CD4-positive, alpha-beta T cell treated with Interleukin-12 subunit alpha and Interleukin-12 subunit beta, for 1 hour (primary cell): ENCODE results near the gene SPATS2.
"Not testable (repeated sequence)": the region's sequence is repeated elsewhere in the genome, so short reads cannot be mapped to it uniquely, and the experiment has no call there.

Experiments
- DNase-seq: peaks from one replicate; pipeline ENCODE4 v3.0.0-alpha.2; 2020

Gene SPATS2

DNA sequence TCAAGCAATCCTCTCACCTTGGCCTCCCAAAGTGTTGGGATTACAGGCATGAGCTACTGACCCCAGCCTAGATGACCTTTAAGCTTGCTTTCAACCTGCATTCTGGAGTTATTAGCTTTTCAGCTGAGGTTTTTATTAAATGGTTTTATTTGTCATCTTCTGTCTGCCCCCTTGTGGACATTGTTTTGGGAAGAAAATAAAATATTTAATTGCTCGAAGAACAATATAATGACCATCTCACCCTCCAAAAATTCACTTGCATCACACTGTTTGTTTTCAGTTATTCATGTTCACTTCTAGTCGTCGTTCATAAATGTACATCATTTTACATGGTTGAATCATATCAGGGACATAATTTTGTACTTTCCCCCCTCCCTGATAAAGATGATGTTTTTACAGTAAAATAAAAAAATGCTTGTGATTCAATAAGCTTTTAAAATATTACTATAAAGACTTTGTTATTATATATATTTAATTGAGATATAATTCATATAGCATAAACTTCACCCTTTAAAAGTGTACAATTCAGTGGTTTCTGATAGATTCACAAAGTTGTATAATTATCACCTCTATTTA lies 10.1 kb upstream of the SPATS2 start:
- DNase-seq: peak; percentile 40

DNA sequence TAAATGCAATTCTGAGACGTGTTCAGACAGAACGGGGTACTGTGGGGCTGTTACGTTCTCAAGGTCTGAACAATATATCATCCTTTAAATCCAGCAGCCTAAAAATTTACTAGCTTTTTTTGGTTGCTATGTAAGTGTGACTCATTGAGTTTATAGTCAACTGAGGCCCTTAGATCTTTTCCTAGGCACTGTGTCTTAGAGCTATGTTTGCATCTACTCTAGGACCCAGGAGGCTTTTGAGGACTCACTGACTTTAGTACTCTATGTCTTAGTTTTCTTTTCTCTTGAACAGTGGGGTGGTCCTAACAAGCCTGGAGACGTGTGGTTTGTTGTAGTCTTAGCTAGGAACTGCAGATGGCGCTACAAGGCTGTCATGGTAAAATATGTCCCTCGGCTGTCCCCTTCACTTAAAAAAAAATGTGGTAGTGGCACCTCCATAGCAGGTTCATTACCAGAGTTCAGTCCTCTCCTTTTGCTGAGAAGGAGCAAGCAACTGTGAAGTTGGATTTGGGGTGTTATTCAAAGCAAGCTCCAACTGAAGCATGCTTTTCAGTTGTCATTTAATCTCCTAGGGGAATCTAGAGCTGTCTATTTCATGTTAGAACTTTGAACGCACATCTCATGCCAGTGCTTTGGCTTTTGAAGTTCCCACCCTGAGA lies 8.7 kb upstream of the SPATS2 start:
- peak; percentile 76 for DNase-seq

DNA sequence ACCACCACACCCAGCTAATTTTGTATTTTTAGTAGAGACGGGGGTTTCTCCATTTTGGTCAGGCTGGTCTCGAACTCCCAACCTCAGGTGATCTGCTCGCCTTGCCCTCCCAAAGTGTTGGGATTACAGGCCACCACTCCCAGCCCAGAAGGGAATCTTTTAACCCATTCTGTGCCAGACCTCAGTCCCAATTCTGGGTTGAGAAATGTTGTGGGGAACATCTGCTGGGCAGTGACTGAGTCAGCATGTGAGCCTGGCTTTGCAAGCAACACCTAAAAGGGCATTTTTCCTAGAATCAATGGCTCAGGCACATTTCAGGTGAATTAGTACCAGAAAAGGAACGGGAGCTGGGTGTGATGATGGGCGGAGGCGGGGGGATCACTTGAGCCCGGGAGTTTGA lies 7.6 kb upstream of the SPATS2 start:
- no peak for DNase-seq

DNA sequence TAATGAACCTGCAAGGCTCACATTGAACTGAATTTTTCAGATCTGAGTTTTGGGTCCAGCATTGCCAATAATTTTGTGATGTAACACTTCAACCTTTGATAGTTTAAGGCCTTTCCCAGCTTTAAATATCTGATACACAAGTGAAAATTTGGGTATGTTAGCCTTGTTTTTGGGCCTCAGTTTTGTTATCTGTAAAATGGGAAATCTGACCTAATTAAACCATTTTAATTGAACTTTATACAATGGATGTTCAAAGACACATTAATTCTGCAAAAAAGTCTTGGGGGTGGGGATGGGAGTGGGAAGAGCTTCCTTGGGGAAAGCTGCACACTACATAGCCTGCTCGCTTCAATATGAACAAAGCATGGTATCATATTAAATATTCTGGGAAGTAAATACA lies 5.2 kb upstream of the SPATS2 start:
- no peak for DNase-seq

DNA sequence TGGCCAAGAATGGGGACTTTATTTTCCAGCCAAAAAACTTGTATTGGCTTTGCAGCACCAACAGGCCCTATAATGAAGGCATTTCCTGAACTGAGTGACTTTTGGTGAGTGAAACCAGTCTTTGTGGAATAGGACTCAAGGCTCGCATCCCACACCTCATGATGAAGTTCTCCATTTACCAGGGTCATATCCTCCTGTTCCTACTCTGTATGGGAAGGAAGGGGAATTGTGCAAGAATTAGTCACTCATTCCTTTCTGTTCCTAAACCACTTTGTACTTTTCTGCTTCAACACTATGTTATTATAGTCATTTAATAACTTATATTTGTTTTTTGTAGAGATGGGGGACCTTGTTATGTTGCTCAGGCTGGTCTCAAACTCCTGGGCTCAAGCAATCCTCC lies 2.3 kb upstream of the SPATS2 start:
- no peak for DNase-seq

DNA sequence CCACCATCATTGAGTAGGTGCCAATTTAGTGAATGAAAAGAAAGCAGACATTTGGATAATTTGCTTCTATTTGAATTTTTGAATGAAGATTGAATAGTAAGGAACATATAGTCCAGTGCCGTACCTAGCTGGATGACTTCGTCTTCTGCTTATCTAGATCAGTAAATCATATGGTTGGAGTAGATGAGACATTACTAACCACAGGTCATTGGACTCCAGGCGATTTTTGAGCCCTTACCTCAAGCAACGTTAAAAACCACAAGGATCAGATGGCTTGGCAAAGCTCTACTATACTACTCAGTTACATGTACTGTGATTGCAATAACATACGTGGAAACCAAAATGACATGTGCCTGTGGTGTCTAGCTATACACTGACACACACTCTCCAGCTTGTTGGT lies 1.7 kb upstream of the SPATS2 start:
- no peak for DNase-seq

DNA sequence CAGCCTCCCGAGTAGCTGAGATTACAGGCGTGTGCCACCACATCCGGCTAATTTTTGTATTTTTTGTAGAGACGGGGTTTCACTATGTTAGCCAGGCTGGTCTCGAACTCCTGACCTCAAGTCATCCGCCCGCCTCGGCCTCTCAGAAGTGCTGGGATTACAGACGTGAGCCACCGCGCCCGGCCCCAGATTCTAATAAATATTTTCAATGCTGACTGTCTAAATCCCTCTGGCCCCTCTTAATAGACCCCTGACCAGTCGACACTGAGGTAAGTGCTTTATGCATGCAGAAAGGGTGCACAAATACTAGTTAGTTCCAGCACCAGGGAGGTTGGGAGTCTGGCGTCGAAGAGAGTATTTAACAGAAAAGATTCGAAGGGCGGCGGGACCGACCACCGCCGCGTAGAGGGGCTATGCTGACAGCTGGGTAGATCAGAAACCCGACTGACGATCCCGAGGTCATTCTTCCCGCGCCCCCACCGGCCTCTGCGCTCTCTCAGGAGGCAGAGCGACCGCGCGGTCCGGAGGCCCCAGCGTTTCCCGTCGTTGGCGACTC lies 1.1 kb upstream of the SPATS2 start:
- DNase-seq: no peak

DNA sequence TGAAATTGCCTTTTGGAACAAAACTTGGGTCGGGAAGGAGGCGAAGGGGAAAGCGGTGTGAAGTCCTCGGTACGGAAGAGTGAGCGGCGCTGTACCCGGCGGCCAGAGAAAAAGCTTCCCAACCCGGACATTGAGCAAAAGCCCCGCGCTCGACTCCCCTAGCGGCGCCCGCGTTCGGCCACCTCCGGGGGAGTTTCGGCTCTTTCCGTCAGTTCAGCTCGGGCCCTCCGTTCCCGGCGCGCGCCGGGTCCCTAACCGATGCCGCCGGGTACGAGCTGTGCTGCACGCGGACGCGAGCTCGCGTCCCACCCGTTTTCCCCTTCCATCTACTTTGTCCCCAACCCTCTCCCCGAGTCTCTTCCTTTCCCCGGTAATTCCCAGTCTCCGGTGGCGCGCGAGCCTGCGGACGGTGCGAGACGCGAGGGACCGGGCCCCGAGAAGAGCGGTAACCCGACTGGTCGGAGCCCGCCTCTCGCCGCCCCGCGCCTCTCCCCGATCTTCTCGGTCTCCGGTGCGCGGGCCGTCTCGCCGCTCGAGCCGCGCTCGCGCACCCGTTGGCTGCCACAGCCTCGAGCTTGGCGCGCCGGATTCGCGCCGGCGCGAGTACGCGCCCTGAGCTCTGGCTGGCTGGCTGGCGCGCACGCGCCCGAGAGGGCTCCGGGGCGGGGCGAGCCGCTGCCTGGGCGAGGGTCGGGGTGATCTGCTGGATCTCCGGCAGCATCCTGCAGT lies 446 bp upstream of the SPATS2 start:
- DNase-seq: peak; percentile 89

DNA sequence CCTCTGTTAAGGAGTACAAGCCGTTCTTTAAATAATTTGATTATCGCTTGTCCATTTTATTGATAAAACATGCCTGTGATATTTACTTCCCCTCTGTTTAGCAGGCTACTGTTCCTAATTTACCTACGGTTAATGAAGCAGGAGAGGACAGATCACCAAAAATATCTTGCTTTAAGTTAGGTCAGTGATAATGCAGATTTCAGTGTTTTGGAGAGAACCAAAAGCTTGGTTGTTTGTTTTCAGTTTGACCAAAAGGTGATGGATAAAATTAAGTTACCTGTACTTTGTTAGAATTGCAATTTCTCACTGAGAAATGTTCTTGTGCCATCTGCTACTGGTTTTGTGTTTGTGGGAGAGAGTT lies 958 bp downstream of the SPATS2 start:
- no peak for DNase-seq

DNA sequence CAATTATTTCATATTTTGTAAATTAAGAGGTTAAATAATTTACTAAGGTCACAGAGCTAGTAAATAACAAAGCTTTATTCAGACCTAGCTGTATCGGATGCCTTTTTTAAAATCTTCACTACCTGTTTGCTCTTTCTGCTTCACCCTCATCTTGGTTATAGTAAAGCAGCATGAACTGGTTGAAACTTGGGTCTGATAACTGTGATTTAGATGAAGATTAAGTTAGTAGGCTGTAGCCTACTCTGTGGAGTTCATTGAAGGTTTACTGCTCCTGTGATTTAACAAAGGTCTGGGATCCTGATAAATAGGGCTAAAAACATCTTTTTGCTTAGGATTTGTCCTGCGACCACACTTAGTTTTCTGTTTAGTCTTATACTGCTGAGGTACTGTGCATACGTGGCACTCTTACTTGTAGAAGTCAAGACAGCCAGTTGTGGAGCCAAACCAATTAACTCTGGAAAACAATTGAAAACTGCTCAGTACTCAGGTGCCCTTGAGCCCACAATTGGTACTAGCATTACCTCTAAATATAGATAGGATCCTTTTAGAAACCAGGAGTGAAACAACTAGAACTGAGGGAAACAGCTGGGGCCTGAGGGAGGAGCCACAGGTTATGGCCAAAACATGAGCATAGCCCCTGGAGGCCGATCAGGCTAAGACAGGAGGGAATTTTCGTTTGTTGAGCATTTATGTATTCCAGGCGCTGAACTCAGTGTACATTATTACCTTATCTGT lies 2.3 kb downstream of the SPATS2 start:
- DNase-seq: no peak

DNA sequence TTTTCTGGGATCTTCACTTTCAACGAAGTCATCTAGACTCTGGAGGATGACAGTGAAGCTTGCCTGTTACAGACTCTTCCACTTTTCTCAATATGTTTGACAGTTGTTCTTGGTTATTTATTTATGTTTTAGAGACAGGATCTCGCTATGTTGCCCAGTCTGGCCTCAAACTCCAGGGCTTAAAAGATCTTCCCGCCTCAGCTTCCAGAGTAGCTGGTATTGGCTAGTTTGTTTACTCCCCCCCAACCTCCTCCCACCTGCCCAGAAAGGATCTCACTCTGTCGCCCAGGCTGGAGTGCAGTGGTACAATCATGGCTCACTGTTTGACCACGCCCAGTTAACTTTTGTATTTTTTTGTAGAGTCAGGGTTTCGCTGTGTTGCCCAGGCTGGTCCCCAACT lies 3.3 kb downstream of the SPATS2 start:
- no peak for DNase-seq

DNA sequence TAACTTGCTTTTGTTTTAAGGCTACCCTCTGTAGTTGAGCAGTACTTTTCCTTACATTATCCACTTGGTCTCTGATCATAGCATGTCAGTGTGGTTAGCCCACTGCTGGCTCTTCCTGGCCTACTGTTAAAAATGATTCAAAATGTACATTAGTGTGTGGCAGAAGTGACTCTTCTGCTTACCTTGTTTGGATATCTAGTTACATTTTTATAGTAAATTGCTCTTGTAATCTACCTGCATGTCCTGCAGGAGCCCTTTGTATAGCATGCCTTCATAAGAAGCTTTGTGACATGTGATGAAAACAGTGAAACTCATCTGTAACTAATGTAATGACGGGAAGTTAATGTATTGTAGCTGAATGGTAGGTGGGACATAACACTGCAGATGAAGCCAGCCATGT lies 8.1 kb downstream of the SPATS2 start:
- DNase-seq: no peak

DNA sequence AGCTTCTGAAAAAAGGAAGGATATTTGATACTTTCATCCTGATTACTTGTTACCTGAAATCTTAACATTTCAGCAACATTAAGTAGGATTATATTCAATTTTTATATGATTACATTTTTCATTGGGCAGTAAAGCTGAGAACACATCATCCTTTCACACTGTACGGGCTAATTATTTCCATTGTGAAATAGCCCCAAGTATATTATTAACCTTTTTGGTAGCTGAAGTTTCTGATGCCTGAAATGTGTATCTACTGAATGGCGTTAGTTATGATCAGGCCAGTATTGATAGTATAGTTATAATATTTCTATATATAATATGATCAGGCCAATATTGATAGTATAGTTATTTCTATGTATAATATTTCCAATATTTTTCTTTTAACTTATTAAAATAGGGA lies 10.1 kb downstream of the SPATS2 start:
- no peak for DNase-seq

DNA sequence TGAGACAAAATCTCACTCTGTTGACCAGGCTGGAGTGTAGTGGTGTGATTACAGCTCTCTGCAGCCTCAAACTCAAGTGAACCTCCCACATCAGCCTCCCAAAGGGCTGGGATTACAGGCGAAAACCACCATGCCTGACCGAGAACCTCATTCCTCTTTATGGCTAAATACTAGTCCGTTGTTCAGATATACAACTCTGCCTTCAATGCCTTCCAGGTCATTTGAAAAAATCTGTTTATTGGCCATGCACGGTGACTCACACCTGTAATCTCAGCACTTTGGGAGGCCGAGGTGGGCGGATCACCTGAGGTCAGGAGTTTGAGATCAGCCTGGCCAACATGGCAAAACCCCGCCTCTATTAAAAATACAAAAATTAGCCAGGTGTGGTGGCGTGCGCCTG lies 12.9 kb downstream of the SPATS2 start:
- not testable (repeated sequence) for DNase-seq

DNA sequence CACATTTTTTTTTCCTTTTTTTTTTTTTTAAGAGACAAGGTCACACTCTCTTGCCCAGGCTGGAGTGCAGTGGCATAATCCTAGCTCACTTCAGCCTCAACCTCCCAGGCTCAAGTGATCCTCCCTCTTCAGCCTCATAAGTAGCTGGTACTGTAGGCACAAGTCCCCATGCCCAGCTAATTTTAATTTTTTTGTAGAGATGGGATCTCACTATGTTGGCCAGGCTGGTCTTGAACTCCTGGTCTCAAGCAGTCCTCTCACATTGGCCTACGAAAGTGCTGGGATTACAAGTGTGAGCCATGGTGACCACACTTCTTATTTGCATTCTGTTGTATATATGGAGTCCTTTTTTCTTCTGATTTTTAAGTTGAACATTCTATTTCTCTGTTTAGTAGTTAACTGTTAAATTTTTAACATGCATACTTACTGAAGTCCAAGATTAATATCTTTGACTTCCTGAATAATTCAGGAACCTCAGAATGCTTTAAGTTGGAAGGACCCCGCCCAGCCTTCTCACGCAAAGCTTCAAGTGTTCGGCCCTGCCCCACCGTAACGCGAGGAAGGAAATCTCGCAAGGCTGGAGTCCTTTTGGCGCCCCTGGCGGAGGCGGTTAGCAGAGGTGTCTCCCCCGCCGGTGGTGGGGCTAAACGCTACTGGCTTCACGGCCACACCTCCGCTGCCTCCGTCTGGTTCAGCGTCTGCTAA lies 21.6 kb downstream of the SPATS2 start:
- peak; percentile 67 for DNase-seq

DNA sequence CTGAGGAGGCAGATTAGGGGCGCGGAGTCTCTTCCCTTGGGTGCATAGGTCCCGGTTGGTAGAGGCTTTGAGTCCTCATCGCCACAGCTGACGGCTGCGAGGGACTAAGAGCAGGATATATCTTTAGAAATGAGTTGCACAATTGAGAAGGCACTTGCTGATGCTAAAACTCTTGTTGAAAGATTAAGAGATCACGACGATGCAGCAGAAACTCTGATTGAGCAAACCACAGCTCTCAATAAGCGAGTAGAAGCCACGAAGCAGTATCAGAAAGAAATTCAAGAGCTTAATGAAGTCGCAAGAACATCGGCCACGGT lies 22.1 kb downstream of the SPATS2 start:
- DNase-seq: no peak

DNA sequence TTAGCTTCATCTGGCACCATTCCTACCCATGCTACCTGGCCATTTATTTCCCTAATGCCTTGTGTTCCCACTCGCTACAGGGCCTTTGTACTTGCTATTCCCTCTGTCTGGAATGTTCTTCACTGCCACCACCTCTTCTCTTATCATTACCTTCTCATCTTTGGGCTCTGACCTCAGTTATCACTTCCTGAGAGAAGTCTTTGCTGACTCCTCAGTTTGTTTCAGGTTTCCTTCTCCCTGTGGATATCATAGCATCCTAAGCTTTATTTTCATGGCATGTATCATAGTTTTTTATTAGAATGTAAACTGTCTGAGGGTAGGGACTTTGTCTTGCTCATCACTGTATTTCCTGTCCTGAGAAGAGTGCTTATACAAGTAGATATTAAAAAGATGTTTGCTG lies 29.7 kb downstream of the SPATS2 start:
- no peak for DNase-seq

DNA sequence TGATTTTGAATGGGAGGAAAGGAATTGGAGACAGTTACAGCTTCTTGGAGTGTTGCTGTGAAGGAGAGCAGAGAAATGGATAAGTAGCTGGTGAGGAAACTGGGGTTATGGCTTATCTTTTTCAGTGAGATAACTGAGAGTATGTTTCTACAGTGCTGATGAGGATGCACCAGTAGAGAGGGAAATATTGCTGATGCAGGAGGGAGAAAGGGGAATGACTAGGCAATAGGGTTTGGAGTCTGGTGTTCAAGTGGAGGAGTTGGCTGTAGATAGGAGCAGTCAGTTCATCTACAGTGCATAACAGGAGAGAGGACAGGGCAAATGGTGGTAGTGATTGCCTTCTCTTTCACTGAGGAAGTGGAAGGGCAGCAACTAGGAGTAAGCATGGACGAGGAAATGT lies 33.0 kb downstream of the SPATS2 start:
- no peak for DNase-seq

DNA sequence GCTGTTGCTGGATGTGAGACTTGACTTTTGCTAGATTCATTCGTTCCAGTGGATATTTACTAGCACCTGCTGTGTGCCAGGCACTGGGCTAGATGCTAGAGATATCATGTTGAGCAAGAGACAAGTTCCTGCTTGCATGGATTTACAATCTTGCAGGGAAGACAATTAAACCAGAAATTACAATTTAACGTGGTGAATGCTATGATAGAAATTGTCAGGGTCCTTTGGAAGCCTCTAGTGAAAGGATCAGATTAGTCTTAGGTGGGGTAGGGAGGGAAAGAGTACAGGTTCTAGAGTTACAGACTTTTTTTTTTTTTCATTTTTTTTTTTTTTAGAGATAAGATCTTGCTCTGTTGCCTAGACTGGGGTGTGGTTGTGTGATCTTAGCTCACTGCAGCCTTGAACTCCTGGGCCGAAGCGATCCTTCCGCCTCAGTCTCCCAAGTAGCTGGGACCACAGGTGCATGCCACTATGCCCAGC lies 36.7 kb downstream of the SPATS2 start:
- DNase-seq: no peak

DNA sequence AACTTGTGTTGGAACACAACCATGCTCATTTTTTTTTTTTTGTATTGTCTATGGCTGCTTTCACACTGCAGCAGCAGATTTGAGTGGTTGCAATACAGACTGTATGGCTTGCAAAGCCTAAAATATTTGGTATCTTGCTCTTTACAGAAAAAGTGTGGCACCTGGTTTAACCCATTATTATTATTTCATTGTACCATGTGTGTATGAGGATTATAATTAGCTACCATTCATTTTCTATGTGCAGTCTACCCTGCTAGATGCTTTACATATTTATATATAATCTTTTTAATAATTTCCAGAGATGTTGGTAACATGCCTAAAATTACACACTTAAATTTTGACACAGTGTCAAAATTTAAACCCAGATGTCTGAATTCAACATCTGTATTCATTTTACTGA lies 37.7 kb downstream of the SPATS2 start:
- DNase-seq: no peak

DNA sequence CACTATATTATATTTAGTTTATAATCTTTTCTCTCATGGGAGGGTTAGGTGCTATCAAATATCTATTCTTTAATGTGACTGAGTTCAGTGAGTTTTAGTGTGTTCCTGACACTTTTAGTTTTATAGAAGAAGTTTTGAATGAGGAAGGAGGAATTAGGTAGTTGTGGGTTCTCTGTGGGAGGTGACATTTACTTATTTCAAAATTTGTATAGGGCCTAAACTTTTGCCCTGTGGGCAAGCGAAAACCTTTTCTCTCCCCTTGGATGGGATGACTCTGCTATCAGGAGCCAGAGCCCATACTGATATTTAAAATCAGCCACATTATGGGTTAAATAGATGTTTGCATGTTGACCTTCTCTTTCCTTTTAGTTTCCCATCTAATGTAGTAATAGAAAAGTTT lies 43.6 kb downstream of the SPATS2 start:
- no peak for DNase-seq

DNA sequence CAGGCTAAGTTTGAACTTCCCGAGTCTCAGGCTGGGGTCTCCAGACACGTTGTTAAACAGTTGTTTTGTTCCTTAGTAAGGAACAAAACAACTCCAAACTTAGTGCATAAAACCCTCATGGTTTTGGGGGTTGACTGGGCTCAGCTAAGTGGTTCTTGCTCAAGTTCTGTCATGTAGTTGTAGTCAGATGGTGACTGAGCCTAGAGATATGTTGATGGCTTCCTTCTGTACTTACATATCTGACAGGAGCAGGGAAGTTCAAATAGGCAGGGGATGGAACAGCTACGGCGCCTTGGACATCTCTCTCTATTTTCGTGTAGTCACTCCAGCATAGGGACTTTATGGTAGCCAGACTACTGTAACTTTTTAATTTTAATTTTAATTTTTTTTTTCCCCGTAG lies 45.7 kb downstream of the SPATS2 start:
- no peak for DNase-seq

DNA sequence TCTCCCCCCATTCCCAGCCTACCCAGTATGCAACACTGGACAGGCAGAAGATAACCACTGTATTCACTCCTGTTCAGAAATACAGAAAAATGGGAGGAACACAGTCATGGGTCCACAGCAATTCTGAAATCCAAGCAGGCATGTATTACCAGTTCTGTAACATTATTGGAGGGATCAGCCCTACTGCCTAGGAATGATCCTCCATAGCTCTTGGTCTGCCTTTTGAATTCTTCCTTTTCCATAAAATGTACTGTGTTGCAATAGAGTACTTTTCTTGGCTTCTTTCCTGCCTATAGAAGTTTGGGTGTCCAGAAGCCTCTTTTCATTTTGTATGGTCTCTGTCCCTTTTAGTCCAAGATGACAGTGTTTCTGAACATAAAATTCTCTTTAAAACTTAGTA lies 46.5 kb downstream of the SPATS2 start:
- DNase-seq: no peak
